Smooth muscle cell (in vitro differentiated cells): ENCODE results near the gene PPP3CB. TPM values are rescaled to one million over a fixed set of nuclear protein-coding genes. Genes with fewer than 3 reads are reported as not detected.

Experiments used
- DNase-seq: peaks from one replicate; lab custom pipeline; 2025; ENCODE audit not compliant: unreplicated experiment; lab: John Stamatoyannopoulos, UW
- H2AFZ ChIP-seq: fragments of 200-600 bp; sonication (generic); 2 replicates; pipeline ENCODE4 v1.6.0; 2016; ENCODE audit warnings: antibody characterized with exemption, low read depth, mild to moderate bottlenecking
- H3F3A ChIP-seq: fragments of 200-600 bp; sonication (generic); 2 replicates; pipeline ENCODE4 v1.6.0; 2017; ENCODE audit warnings: antibody characterized with exemption, low read depth
- H3K27ac ChIP-seq: fragments of 200-600 bp; sonication (generic); 2 replicates; pipeline ENCODE4 v1.5.1; 2016; ENCODE audit warnings: low read depth, mild to moderate bottlenecking
- H3K27me3 ChIP-seq: fragments of 200-600 bp; sonication (generic); 2 replicates; pipeline ENCODE4 v1.6.1; 2016; ENCODE audit warnings: low read depth, mild to moderate bottlenecking
- H3K36me3 ChIP-seq: fragments of 200-600 bp; sonication (generic); 2 replicates; pipeline ENCODE4 v1.5.1; 2016; ENCODE audit warnings: low read depth
- H3K4me1 ChIP-seq: fragments of 200-600 bp; sonication (generic); 2 replicates; pipeline ENCODE4 v1.5.1; 2016; ENCODE audit warnings: low read depth
- H3K4me2 ChIP-seq: fragments of 200-600 bp; sonication (generic); 2 replicates; pipeline ENCODE4 v1.6.0; 2016; ENCODE audit warnings: mild to moderate bottlenecking
- H3K4me3 ChIP-seq: fragments of 200-600 bp; sonication (generic); 2 replicates; pipeline ENCODE4 v1.5.1; 2016; ENCODE audit warnings: mild to moderate bottlenecking
- H3K79me2 ChIP-seq: fragments of 200-600 bp; sonication (generic); 2 replicates; pipeline ENCODE4 v1.6.0; 2016; ENCODE audit warnings: low read depth, mild to moderate bottlenecking
- H3K9ac ChIP-seq: fragments of 200-600 bp; sonication (generic); 2 replicates; pipeline ENCODE4 v1.6.0; 2016; ENCODE audit warnings: low read depth
- H3K9me3 ChIP-seq: fragments of 200-600 bp; sonication (generic); replicated peaks from 2 replicates; pipeline ENCODE4 v1.5.1; 2016; ENCODE audit warnings: low read depth
- H4K20me1 ChIP-seq: fragments of 200-600 bp; sonication (generic); 2 replicates; pipeline ENCODE4 v1.6.0; 2016; ENCODE audit warnings: low read depth
- CTCF ChIP-seq: fragments of 200-600 bp; sonication (generic); IDR thresholded peaks from 2 replicates; pipeline ENCODE4 v1.5.1; 2017; ENCODE audit warnings: borderline replicate concordance, mild to moderate bottlenecking, antibody characterized with exemption; ENCODE audit not compliant: insufficient read depth, poor library complexity, severe bottlenecking
- WGBS: methylation state at CpG from one replicate; pipeline ENCODE4 v1.1.7; 2016; ENCODE audit warnings: low lambda C conversion rate; 5-methylcytosine and 5-hydroxymethylcytosine counted together
- polyA plus RNA-seq: library from polyadenylated mRNA; unstranded; fragments of >200 nt; fragmentation: Nextera tagmentation; extraction: Ambion mirVana; gene quantifications from 2 replicates; pipeline ENCODE4 v1.2.1, GENCODE V29; 2016
- total RNA-seq: library from RNA; depleted of rRNA; stranded (reverse); fragments of >200 nt; gene quantifications from 2 replicates; pipeline ENCODE4 v1.2.3, GENCODE V29; 2014

PPP3CB gene
- total and polyA plus RNA-seq, 2 experiments from 2014 or later, result 14.9 to 61.9 TPM

GRCh38 chr10:73444457-73444856 lies 51.4 kb downstream of the PPP3CB start:
- H3K27me3 ChIP-seq, result no peaks in the 10 kb centered on the region
- H3K9me3 ChIP-seq, result no peaks in the 10 kb centered on the region
- DNase-seq, result no peak
- 90% methylated on average over 1 of the region's 1 CpG for WGBS
- peaks cover 11% of the 10 kb centered on the region for H4K20me1 ChIP-seq
- no peak overlapping the region for H3K9ac ChIP-seq
- TF ChIP-seq CTCF, result no peak
- H3K4me1 ChIP-seq, result peaks cover 5% of the 10 kb centered on the region
- H3K27ac ChIP-seq, result no peak overlapping the region
- H2AFZ ChIP-seq, result no peak overlapping the region
- H3F3A ChIP-seq, result no peaks in the 10 kb centered on the region
- no peak overlapping the region for H3K4me3 ChIP-seq
- H3K4me2 ChIP-seq, result no peak overlapping the region
- H3K79me2 ChIP-seq, result no peaks in the 10 kb centered on the region
- H3K36me3 ChIP-seq, result peaks cover 4% of the 10 kb centered on the region

DNA sequence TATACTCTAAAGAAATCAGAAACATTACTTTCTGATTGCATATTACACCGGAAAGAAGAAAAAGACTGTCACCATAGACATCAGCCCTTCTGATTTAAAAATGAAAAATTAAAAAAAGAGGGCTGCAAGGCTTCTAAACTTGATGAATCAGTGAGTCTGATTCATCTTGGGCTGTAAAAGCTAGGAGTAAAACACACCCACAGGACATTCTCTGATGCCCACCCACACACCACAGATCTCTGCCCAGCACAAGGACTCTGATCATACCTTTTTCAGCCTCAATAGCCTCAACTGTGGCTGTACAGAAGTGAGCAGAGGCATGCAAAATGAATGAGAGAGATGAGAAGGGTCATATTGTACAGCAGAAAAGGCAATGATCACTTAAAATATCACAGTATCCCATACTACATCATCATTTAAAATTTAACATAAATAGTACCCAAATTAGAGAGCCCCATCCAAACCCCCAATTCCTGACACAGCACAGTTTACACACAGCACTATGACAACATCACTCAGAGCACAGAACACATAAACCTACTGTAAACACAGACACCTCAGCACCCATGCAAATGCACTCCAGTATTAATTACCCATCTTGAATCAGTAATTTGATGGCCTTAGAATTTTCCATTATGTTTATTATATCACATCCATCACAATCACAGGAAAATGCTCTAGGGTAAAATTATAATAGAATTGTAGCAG lies 56.1 kb downstream of the PPP3CB start:
- TF ChIP-seq CTCF, result no peak
- DNase-seq, result no peak
- Histone ChIP-seq H4K20me1 (peaks cover 22% of the 10 kb centered on the region), H3K4me2 (peak overlapping the region; percentile 71), H3K4me1 (peaks cover 5% of the 10 kb centered on the region), H3K27me3 (no peaks in the 10 kb centered on the region), H3K27ac (peak overlapping the region; percentile 84), H3K9me3 (no peaks in the 10 kb centered on the region), H3K79me2 (no peaks in the 10 kb centered on the region), H3K4me3 (no peak overlapping the region), H3K9ac (peak overlapping the region; percentile 25), H3K36me3 (peaks cover 12% of the 10 kb centered on the region), H2AFZ (no peak overlapping the region), H3F3A (no peaks in the 10 kb centered on the region)
- 81% methylated on average over 1 of the region's 1 CpG for WGBS

GRCh38 chr10:73439055-73439454 lies 56.8 kb downstream of the PPP3CB start:
- no peak for DNase-seq
- H3K4me1 ChIP-seq, result peaks cover 5% of the 10 kb centered on the region

More at GRCh38 chr10:73439055-73439454, 56.8 kb downstream of the PPP3CB start:
- no peaks in the 10 kb centered on the region for H3F3A ChIP-seq
- no peaks in the 10 kb centered on the region for H3K9me3 ChIP-seq
- peak overlapping the region; percentile 25 for H3K9ac ChIP-seq
- no peaks in the 10 kb centered on the region for H3K79me2 ChIP-seq
- peak overlapping the region; percentile 84 for H3K27ac ChIP-seq
- WGBS, result 74% methylated on average over 1 of the region's 1 CpG
- H3K36me3 ChIP-seq, result peaks cover 11% of the 10 kb centered on the region
- no peak for TF ChIP-seq CTCF
- H3K4me2 ChIP-seq, result peak overlapping the region; percentile 71
- H3K27me3 ChIP-seq, result no peaks in the 10 kb centered on the region
- no peak overlapping the region for H2AFZ ChIP-seq
- H4K20me1 ChIP-seq, result peaks cover 22% of the 10 kb centered on the region
- no peak overlapping the region for H3K4me3 ChIP-seq
